ENCODE data around the gene DCK. TPM values are rescaled to one million over a fixed set of nuclear protein-coding genes. Genes with fewer than 3 reads are reported as not detected.

Gene DCK
- total RNA-seq, 1 donor from 2014 or later = 18.3 TPM

GRCh38 chr4:70976252-70976651, 17.2 kb upstream of the DCK start:
- Histone ChIP-seq H3K27ac (ENCODE audit: low read depth, low read length) (no peak overlapping the region), H3K9ac (ENCODE audit: low read depth in 1 of 3, low read length in 3 of 3) (no peak overlapping the region), H3K36me3 (ENCODE audit: control insufficient read depth in 3 of 3, insufficient read depth in 3 of 3, low read length in 3 of 3) (peaks cover 0 to 5% (median 4%) of the 10 kb centered on the region in 3 donors), H3K27me3 (ENCODE audit: control insufficient read depth in 3 of 3, insufficient read depth in 3 of 3, low read length in 3 of 3) (no peaks in the 10 kb centered on the region), H3K4me3 (ENCODE audit: low read length in 3 of 3) (no peak overlapping the region), H3K4me1 (ENCODE audit: control insufficient read depth in 3 of 3, insufficient read depth in 3 of 3, low read length in 3 of 3) (no peaks in the 10 kb centered on the region), H3K9me3 (ENCODE audit: control insufficient read depth in 3 of 3, low read length in 3 of 3) (no peaks in the 10 kb centered on the region)

GRCh38 chr4:70979445-70980008, 13.9 kb upstream of the DCK start:
- Histone ChIP-seq H3K4me1 (ENCODE audit: control insufficient read depth in 3 of 3, insufficient read depth in 3 of 3, low read length in 3 of 3) (no peaks in the 10 kb centered on the region), H3K27me3 (ENCODE audit: control insufficient read depth in 3 of 3, insufficient read depth in 3 of 3, low read length in 3 of 3) (no peaks in the 10 kb centered on the region), H3K27ac (ENCODE audit: low read depth, low read length) (no peak overlapping the region), H3K9me3 (ENCODE audit: control insufficient read depth in 3 of 3, low read length in 3 of 3) (no peaks in the 10 kb centered on the region), H3K4me3 (ENCODE audit: low read length in 3 of 3) (no peak overlapping the region), H3K9ac (ENCODE audit: low read depth in 1 of 3, low read length in 3 of 3) (no peak overlapping the region), H3K36me3 (ENCODE audit: control insufficient read depth in 3 of 3, insufficient read depth in 3 of 3, low read length in 3 of 3) (peaks cover 0 to 5% (median 4%) of the 10 kb centered on the region in 3 donors)

GRCh38 chr4:70980196-70980595, 13.3 kb upstream of the DCK start:
- H3K27ac ChIP-seq (ENCODE audit: low read depth, low read length) = no peak overlapping the region

GRCh38 chr4:70984106-70984505, 9.3 kb upstream of the DCK start:
- Histone ChIP-seq H3K27ac (ENCODE audit: low read depth, low read length) (no peak overlapping the region), H3K9ac (ENCODE audit: low read depth in 1 of 3, low read length in 3 of 3) (no peak overlapping the region), H3K4me3 (ENCODE audit: low read length in 3 of 3) (no peak overlapping the region), H3K9me3 (ENCODE audit: control insufficient read depth in 3 of 3, low read length in 3 of 3) (no peaks in the 10 kb centered on the region), H3K4me1 (ENCODE audit: control insufficient read depth in 3 of 3, insufficient read depth in 3 of 3, low read length in 3 of 3) (no peaks in the 10 kb centered on the region), H3K27me3 (ENCODE audit: control insufficient read depth in 3 of 3, insufficient read depth in 3 of 3, low read length in 3 of 3) (no peaks in the 10 kb centered on the region), H3K36me3 (ENCODE audit: control insufficient read depth in 3 of 3, insufficient read depth in 3 of 3, low read length in 3 of 3) (no peaks in the 10 kb centered on the region)

More at GRCh38 chr4:70980196-70980595, 13.3 kb upstream of the DCK start:
- H3K27me3 ChIP-seq (ENCODE audit: control insufficient read depth in 3 of 3, insufficient read depth in 3 of 3, low read length in 3 of 3) = no peaks in the 10 kb centered on the region
- H3K4me1 ChIP-seq (ENCODE audit: control insufficient read depth in 3 of 3, insufficient read depth in 3 of 3, low read length in 3 of 3) = no peaks in the 10 kb centered on the region
- H3K9ac ChIP-seq (ENCODE audit: low read depth in 1 of 3, low read length in 3 of 3) = no peak overlapping the region
- H3K9me3 ChIP-seq (ENCODE audit: control insufficient read depth in 3 of 3, low read length in 3 of 3) = no peaks in the 10 kb centered on the region
- peaks cover 0 to 3% (median 2%) of the 10 kb centered on the region in 3 donors for H3K36me3 ChIP-seq (ENCODE audit: control insufficient read depth in 3 of 3, insufficient read depth in 3 of 3, low read length in 3 of 3)
- H3K4me3 ChIP-seq (ENCODE audit: low read length in 3 of 3) = no peak overlapping the region

DNA sequence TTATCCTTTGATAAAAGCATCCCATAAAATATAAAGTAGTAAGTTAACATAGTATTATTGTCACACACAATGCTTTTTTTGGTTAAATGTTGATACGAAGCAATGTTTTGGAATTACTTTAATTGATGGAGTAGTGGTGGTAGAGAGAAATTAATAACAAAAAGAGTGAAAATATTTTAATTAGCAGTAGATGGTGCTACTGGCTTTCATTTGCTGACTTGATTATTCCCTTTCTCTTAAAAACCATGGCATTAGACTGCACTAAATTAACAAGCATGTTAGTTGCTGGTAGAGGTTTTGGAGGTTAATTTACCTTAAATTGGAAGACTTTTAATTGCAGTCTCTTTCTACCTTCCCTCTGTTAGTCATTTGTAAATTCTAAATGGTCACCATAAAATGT, 8.9 kb upstream of the DCK start:
- no peak overlapping the region for H3K4me3 ChIP-seq (ENCODE audit: low read length in 3 of 3)
- no peaks in the 10 kb centered on the region for H3K36me3 ChIP-seq (ENCODE audit: control insufficient read depth in 3 of 3, insufficient read depth in 3 of 3, low read length in 3 of 3)
- H3K9me3 ChIP-seq (ENCODE audit: control insufficient read depth in 3 of 3, low read length in 3 of 3) = no peaks in the 10 kb centered on the region
- H3K4me1 ChIP-seq (ENCODE audit: control insufficient read depth in 3 of 3, insufficient read depth in 3 of 3, low read length in 3 of 3) = no peaks in the 10 kb centered on the region
- H3K9ac ChIP-seq (ENCODE audit: low read depth in 1 of 3, low read length in 3 of 3) = no peak overlapping the region
- H3K27ac ChIP-seq (ENCODE audit: low read depth, low read length) = no peak overlapping the region
- H3K27me3 ChIP-seq (ENCODE audit: control insufficient read depth in 3 of 3, insufficient read depth in 3 of 3, low read length in 3 of 3) = no peaks in the 10 kb centered on the region

DNA sequence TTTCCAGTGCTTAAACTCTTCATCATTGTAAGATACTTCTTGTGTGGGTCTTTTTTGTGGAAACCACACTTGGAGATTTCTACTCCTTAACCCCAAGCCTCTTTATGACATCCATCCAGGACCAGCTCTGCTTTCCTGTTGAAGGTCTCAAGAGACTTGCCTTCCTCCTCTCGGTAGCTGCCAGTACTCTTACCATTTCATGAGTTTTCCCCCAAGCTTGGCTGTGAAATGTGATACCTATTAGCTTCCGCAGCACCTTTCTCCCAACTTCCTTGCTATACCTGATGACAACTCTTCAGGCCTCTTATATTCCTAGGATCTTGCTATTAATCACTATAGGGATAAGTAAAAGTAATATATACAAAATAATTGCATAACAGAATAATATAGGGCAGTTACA, 1.9 kb upstream of the DCK start:
- Histone ChIP-seq H3K27ac (ENCODE audit: low read depth, low read length) (no peak overlapping the region), H3K27me3 (ENCODE audit: control insufficient read depth in 3 of 3, insufficient read depth in 3 of 3, low read length in 3 of 3) (no peaks in the 10 kb centered on the region), H3K4me3 (ENCODE audit: low read length in 3 of 3) (no peak overlapping the region), H3K9me3 (ENCODE audit: control insufficient read depth in 3 of 3, low read length in 3 of 3) (no peaks in the 10 kb centered on the region), H3K4me1 (ENCODE audit: control insufficient read depth in 3 of 3, insufficient read depth in 3 of 3, low read length in 3 of 3) (peaks cover 14 to 18% (median 17%) of the 10 kb centered on the region in 3 donors), H3K9ac (ENCODE audit: low read depth in 1 of 3, low read length in 3 of 3) (no peak overlapping the region), H3K36me3 (ENCODE audit: control insufficient read depth in 3 of 3, insufficient read depth in 3 of 3, low read length in 3 of 3) (no peaks in the 10 kb centered on the region)

GRCh38 chr4:70992391-70992881, 1.0 kb upstream of the DCK start:
- no peaks in the 10 kb centered on the region for H3K9me3 ChIP-seq (ENCODE audit: control insufficient read depth in 3 of 3, low read length in 3 of 3)
- H3K4me1 ChIP-seq (ENCODE audit: control insufficient read depth in 3 of 3, insufficient read depth in 3 of 3, low read length in 3 of 3) = peaks cover 14 to 18% (median 17%) of the 10 kb centered on the region in 3 donors
- no peaks in the 10 kb centered on the region for H3K27me3 ChIP-seq (ENCODE audit: control insufficient read depth in 3 of 3, insufficient read depth in 3 of 3, low read length in 3 of 3)
- peak overlapping the region; percentile 81 to 92 (median 90) for H3K4me3 ChIP-seq (ENCODE audit: low read length in 3 of 3)
- no peaks in the 10 kb centered on the region for H3K36me3 ChIP-seq (ENCODE audit: control insufficient read depth in 3 of 3, insufficient read depth in 3 of 3, low read length in 3 of 3)
- H3K27ac ChIP-seq (ENCODE audit: low read depth, low read length) = peak overlapping the region; percentile 81
- peak overlapping the region; percentile 89 to 93 (median 90) for H3K9ac ChIP-seq (ENCODE audit: low read depth in 1 of 3, low read length in 3 of 3)

- Histone ChIP-seq H3K36me3 (ENCODE audit: control insufficient read depth in 3 of 3, insufficient read depth in 3 of 3, low read length in 3 of 3) (peaks cover 0 to 2% (median under 1%) of the 10 kb centered on the region in 3 donors), H3K9me3 (ENCODE audit: control insufficient read depth in 3 of 3, low read length in 3 of 3) (no peaks in the 10 kb centered on the region), H3K27ac (ENCODE audit: low read depth, low read length) (peak overlapping the region; percentile 81), H3K4me1 (ENCODE audit: control insufficient read depth in 3 of 3, insufficient read depth in 3 of 3, low read length in 3 of 3) (peaks cover 14 to 18% (median 17%) of the 10 kb centered on the region in 3 donors), H3K27me3 (ENCODE audit: control insufficient read depth in 3 of 3, insufficient read depth in 3 of 3, low read length in 3 of 3) (no peaks in the 10 kb centered on the region), H3K4me3 (ENCODE audit: low read length in 3 of 3) (peak overlapping the region; percentile 90 to 94 (median 92)), H3K9ac (ENCODE audit: low read depth in 1 of 3, low read length in 3 of 3) (peak overlapping the region; percentile 89 to 93 (median 90))
Measured at GRCh38 chr4:70994069-70994366, 569 bp downstream of the DCK start.

DNA sequence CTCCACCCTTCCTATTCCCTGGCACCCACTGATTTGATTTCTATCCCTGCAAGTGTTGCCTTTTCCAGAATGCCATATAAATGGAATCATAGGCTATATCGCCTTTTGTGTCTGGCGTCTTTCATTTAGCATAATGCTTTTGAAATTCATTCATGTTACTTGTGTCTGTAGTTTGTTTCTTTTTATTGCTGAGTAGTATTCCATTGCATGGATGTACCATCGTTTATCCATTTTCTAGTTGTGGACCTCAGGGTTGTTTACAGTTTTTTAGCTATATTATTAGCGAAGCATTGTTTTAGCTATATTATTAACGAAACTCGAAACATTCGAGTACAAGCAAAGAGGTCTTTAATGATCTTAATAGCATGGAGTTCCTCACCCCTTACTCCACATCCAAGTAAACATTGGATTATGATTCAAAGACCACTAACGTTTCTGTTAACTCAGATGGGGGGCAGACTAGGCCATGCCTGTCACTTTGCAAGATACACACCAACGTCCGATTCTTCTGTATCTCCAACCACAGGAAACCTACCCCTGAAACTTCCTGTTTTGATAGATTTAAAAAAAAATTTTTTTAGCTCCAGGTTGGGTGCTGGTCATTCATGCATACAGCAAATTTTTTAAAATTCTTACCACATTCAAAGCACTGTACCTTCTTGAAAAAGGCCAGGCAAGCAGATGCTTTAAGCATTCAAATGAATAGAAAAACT, 1.1 kb downstream of the DCK start:
- Histone ChIP-seq H3K4me1 (ENCODE audit: control insufficient read depth in 3 of 3, insufficient read depth in 3 of 3, low read length in 3 of 3) (peaks cover 14 to 18% (median 17%) of the 10 kb centered on the region in 3 donors), H3K4me3 (ENCODE audit: low read length in 3 of 3) (peak overlapping the region; percentile 90 to 94 (median 92)), H3K27ac (ENCODE audit: low read depth, low read length) (no peak overlapping the region), H3K27me3 (ENCODE audit: control insufficient read depth in 3 of 3, insufficient read depth in 3 of 3, low read length in 3 of 3) (no peaks in the 10 kb centered on the region), H3K9ac (ENCODE audit: low read depth in 1 of 3, low read length in 3 of 3) (peak overlapping the region; percentile 89 to 93 (median 90)), H3K36me3 (ENCODE audit: control insufficient read depth in 3 of 3, insufficient read depth in 3 of 3, low read length in 3 of 3) (peaks cover 0 to 3% (median 3%) of the 10 kb centered on the region in 3 donors), H3K9me3 (ENCODE audit: control insufficient read depth in 3 of 3, low read length in 3 of 3) (no peaks in the 10 kb centered on the region)

GRCh38 chr4:70996018-70996360, 2.5 kb downstream of the DCK start:
- H3K9ac ChIP-seq (ENCODE audit: low read depth in 1 of 3, low read length in 3 of 3) = no peak overlapping the region
- no peak overlapping the region for H3K4me3 ChIP-seq (ENCODE audit: low read length in 3 of 3)
- no peaks in the 10 kb centered on the region for H3K9me3 ChIP-seq (ENCODE audit: control insufficient read depth in 3 of 3, low read length in 3 of 3)
- H3K27ac ChIP-seq (ENCODE audit: low read depth, low read length) = no peak overlapping the region
- peaks cover 0 to 3% (median 3%) of the 10 kb centered on the region in 3 donors for H3K36me3 ChIP-seq (ENCODE audit: control insufficient read depth in 3 of 3, insufficient read depth in 3 of 3, low read length in 3 of 3)
- no peaks in the 10 kb centered on the region for H3K27me3 ChIP-seq (ENCODE audit: control insufficient read depth in 3 of 3, insufficient read depth in 3 of 3, low read length in 3 of 3)
- H3K4me1 ChIP-seq (ENCODE audit: control insufficient read depth in 3 of 3, insufficient read depth in 3 of 3, low read length in 3 of 3) = peaks cover 14 to 18% (median 17%) of the 10 kb centered on the region in 3 donors

Data from skeletal muscle tissue (tissue), 4 donors.